GM04504 (cell line): ENCODE data around the gene PLCB3.

Experiments used
- DNase-seq: peaks from one replicate; pipeline ENCODE4 v3.0.0-alpha.2; 2012; ENCODE audit warnings: low read depth

Gene PLCB3

GRCh38 chr11:64222651-64223000 is 28.7 kb upstream of the PLCB3 start:
- no peak for DNase-seq

- DNase-seq: no peak
Measured at GRCh38 chr11:64223001-64223651, 28.2 kb upstream of the PLCB3 start.

GRCh38 chr11:64224151-64224890 is 27.0 kb upstream of the PLCB3 start:
- no peak for DNase-seq

GRCh38 chr11:64224891-64225607 is 26.3 kb upstream of the PLCB3 start:
- no peak for DNase-seq

- DNase-seq: no peak
Measured at GRCh38 chr11:64225608-64226506, 25.5 kb upstream of the PLCB3 start, which contains the start of the genes NUDT22 and TRPT1. TSS of gene NUDT22 (plus strand) at chr11:64226274. CDS start at chr11:64226653, 379 bp downstream. TSS of gene TRPT1 (minus strand) at chr11:64226186. CDS start at chr11:64225860, 326 bp downstream.

- DNase-seq: no peak
Measured at GRCh38 chr11:64226507-64227051, 24.8 kb upstream of the PLCB3 start.

GRCh38 chr11:64227405-64227956 is 23.8 kb upstream of the PLCB3 start:
- no peak for DNase-seq

GRCh38 chr11:64229090-64229743 is 22.1 kb upstream of the PLCB3 start:
- DNase-seq: no peak

GRCh38 chr11:64229744-64230170 is 21.6 kb upstream of the PLCB3 start:
- no peak for DNase-seq

GRCh38 chr11:64230171-64230984 is 21.0 kb upstream of the PLCB3 start, which contains the start of gene DNAJC4:
TSS of gene DNAJC4 (plus strand) at chr11:64230548. CDS start at chr11:64230855, 307 bp downstream.
- no peak for DNase-seq

- no peak for DNase-seq
Measured at GRCh38 chr11:64230985-64231365, 20.4 kb upstream of the PLCB3 start.

- DNase-seq: no peak
Measured at GRCh38 chr11:64231546-64231945, 19.8 kb upstream of the PLCB3 start.

GRCh38 chr11:64232182-64232966 is 19.0 kb upstream of the PLCB3 start:
- DNase-seq: no peak

- no peak for DNase-seq
Measured at GRCh38 chr11:64232967-64233315, 18.4 kb upstream of the PLCB3 start.

GRCh38 chr11:64233913-64234586 is 17.3 kb upstream of the PLCB3 start, which contains the start of gene VEGFB:
TSS of gene VEGFB (plus strand) at chr11:64234584. CDS start at chr11:64234834, 250 bp downstream.
- no peak for DNase-seq

- DNase-seq: no peak
Measured at GRCh38 chr11:64234647-64235379, 16.5 kb upstream of the PLCB3 start.

GRCh38 chr11:64235437-64236161 is 15.7 kb upstream of the PLCB3 start:
- DNase-seq: no peak
